Heart right ventricle (tissue), 16 donors: ENCODE measurements around the gene PPFIBP1. TPM values are rescaled to one million over a fixed set of nuclear protein-coding genes. Genes with fewer than 3 reads are reported as not detected.

Experiments used
- ATAC-seq, 8 donors: fragments of 200-7000 bp; cut with Tn5 transposase; one replicate each; pipeline ENCODE4 v1.9.1; 2020; ENCODE audit warnings: mild to moderate bottlenecking in 8 of 8, moderate library complexity in 8 of 8, moderate number of reproducible peaks in 1 of 8
- DNase-seq, 2 donors: peaks; one replicate each; pipeline ENCODE4 v3.0.0-alpha.2; 2020
- H3K27ac ChIP-seq, 10 donors: fragments of 200-600 bp; sonication (generic) in 2 of 10; one replicate each; pipeline versions ENCODE4 v1.5.0 to v1.8.0; 2020 to 2022; ENCODE audit warnings: mild to moderate bottlenecking in 3 of 10
- H3K27me3 ChIP-seq, 7 donors: fragments of 200-600 bp; one replicate each; pipeline ENCODE4 v1.8.0; 2021 to 2022; ENCODE audit warnings: mild to moderate bottlenecking in 2 of 7
- H3K36me3 ChIP-seq, 9 donors: fragments of 200-600 bp; sonication (generic) in 1 of 9; one replicate each; pipeline versions ENCODE4 v1.5.0 to v1.8.0; 2020 to 2022; ENCODE audit warnings: mild to moderate bottlenecking in 2 of 9
- H3K4me1 ChIP-seq, 9 donors: fragments of 200-600 bp; sonication (generic) in 1 of 9; one replicate each; pipeline versions ENCODE4 v1.5.0 to v1.8.0; 2020 to 2022; ENCODE audit warnings: mild to moderate bottlenecking in 4 of 9
- H3K4me3 ChIP-seq, 10 donors: fragments of 200-600 bp; sonication (generic) in 2 of 10; one replicate each; pipeline versions ENCODE4 v1.5.0 to v1.8.0; 2020 to 2022; ENCODE audit warnings: mild to moderate bottlenecking in 7 of 10, moderate library complexity in 2 of 10
- H3K9me3 ChIP-seq, 11 donors: fragments of 200-600 bp in 10 of 11; sonication (generic) in 2 of 11; one replicate each; pipeline versions ENCODE4 v1.5.0 to v1.8.0; 2013 to 2022; ENCODE audit warnings: mild to moderate bottlenecking in 2 of 11, control low read depth in 1 of 11, moderate library complexity in 1 of 11
- CTCF ChIP-seq, 9 donors: fragments of 200-600 bp; sonication (generic) in 2 of 9; IDR thresholded peaks; one replicate each; pipeline versions ENCODE4 v1.5.0 to v1.8.0; 2021 to 2022; ENCODE audit warnings: antibody characterized with exemption in 9 of 9, mild to moderate bottlenecking in 5 of 9, moderate library complexity in 1 of 9
- WGBS, 2 donors: extraction: QIAGEN DNeasy Blood & Tissue Kit; methylation state at CpG; one replicate each; pipeline ENCODE4 v1.1.7; 2013; ENCODE audit warnings: inconsistent platforms in 1 of 2; 5-methylcytosine and 5-hydroxymethylcytosine counted together
- intact Hi-C, 10 donors: fragments of 100-400 bp; cut with DNase I; formaldehyde crosslinking; loops; one replicate each; pipeline versions ENCODE4 v1.11.1 to v1.14.2; 2022
- polyA plus RNA-seq, 2 donors: library from polyadenylated mRNA; stranded (reverse); fragments of 200-250 nt; gene quantifications; one replicate each; pipeline ENCODE4 v1.2.3, GENCODE V29; 2013
- total RNA-seq, 10 donors: library from RNA; stranded (reverse); fragmentation: NEBNext Ultra II Directional in 3 of 10; extraction: Animal tissue kit (Norgen Biotek cat#: 25700) in 3 of 10; gene quantifications; one replicate each; pipeline versions ENCODE4 v1.2.1 to v1.2.4, GENCODE V29; 2021 to 2023
- donor health status: Arrhythmogenic right ventricular cardiomyopathy.
- donor health status: ischemic (EF 13 %, LVEDD 7.1; RV severe dilation, severe dysfunction).
- donor health status: healthy with polysubstance abuse.
- donor health status: DM: no; HTN: yes; CAD: no.
- donor health status: DM: no; HTN: no; CAD: no.
- donor health status: ischemic (EF 25% LVEDD 6.9; RV normal size, moderate dysfunction).
- donor health status: ischemic (EF 25% LVEDD 5.7; RV mildly dilated, moderate dysfunction).
- donor health status: healthy.
- donor health status: DM: yes; HTN: yes; CAD: no.
- donor health status: Ischemic cardiomyopathy.
- donor health status: ischemic (EF 35%, LVEDD 5.7; RV mildly dilated, moderate dysfunction).
- donor health status: nonischemic (EF 11% LVEDD 7.7; RV severe dilation, severe dysfunction).
- donor health status: DM: yes; HTN: yes; CAD: no.
- donor health status: PGD.
- donor health status: ischemic (EF 29% LVEDD 5.4; RV normal size, mild dysfunction).
- donor health status: nonischemic (EF 23%, LVEDD 6.1; RV moderate dilation, normal function).

PPFIBP1 gene
- total and polyA plus RNA-seq, 12 donors: 22.9 to 450 (median 314) TPM

GRCh38 chr12:27534060-27534764, 10.2 kb downstream of the PPFIBP1 start:
- intact Hi-C loops: loop anchor here in 3 of 10 donors (5.0 to 10.0 kb wide), 3 partner anchors 51 to 98 kb away; no protein-coding TSS in a partner anchor
- ATAC-seq (no peak), DNase-seq (no peak)
- no peak overlapping the region for H3K4me3 ChIP-seq
- H3K27me3 ChIP-seq: no peaks in the 10 kb centered on the region
- H3K27ac ChIP-seq: peak overlapping the region in 4 of 10 donors; percentile 7 to 39 (median 19)
- WGBS, 2 donors: 69 to 77% methylated on average over 6 of the region's 6 CpGs
- H3K4me1 ChIP-seq: peaks cover 28 to 94% (median 77%) of the 10 kb centered on the region in 9 donors
- no peaks in the 10 kb centered on the region for H3K9me3 ChIP-seq
- no peak for TF ChIP-seq CTCF (IDR thresholded peaks at IDR 0.05)
- peaks cover 0 to 19% (median 0%) of the 10 kb centered on the region in 9 donors for H3K36me3 ChIP-seq

GRCh38 chr12:27534765-27535161, 10.8 kb downstream of the PPFIBP1 start:
- WGBS, 2 donors: 84 to 91% methylated on average over 1 of the region's 1 CpG

GRCh38 chr12:27535318-27535717, 11.3 kb downstream of the PPFIBP1 start:
- Histone ChIP-seq H3K4me3 (no peak overlapping the region), H3K9me3 (no peaks in the 10 kb centered on the region), H3K27me3 (no peaks in the 10 kb centered on the region), H3K4me1 (peaks cover 31 to 95% (median 77%) of the 10 kb centered on the region in 9 donors), H3K36me3 (peaks cover 0 to 19% (median 0%) of the 10 kb centered on the region in 9 donors), H3K27ac (no peak overlapping the region)
- WGBS, 2 donors: 93 to 95% methylated on average over 6 of the region's 6 CpGs
- DNase-seq (no peak), ATAC-seq (no peak)
- TF ChIP-seq CTCF (IDR thresholded peaks at IDR 0.05): no peak
- intact Hi-C loops: loop anchor here in 1 of 10 donors (10.0 kb wide), 1 partner anchor 49 kb away; no protein-coding TSS in a partner anchor

More at GRCh38 chr12:27534765-27535161, 10.8 kb downstream of the PPFIBP1 start:
- DNase-seq: no peak
- Histone ChIP-seq H3K9me3 (no peaks in the 10 kb centered on the region), H3K4me3 (no peak overlapping the region), H3K36me3 (peaks cover 0 to 19% (median 0%) of the 10 kb centered on the region in 9 donors), H3K27me3 (no peaks in the 10 kb centered on the region), H3K4me1 (peaks cover 28 to 94% (median 77%) of the 10 kb centered on the region in 9 donors), H3K27ac (peak overlapping the region in 1 of 10 donors; percentile 39)
- no peak for ATAC-seq
- intact Hi-C loops: loop anchor here in 3 of 10 donors (5.0 to 10.0 kb wide), 3 partner anchors 50 to 98 kb away; no protein-coding TSS in a partner anchor
- TF ChIP-seq CTCF (IDR thresholded peaks at IDR 0.05): no peak

GRCh38 chr12:27537855-27538675, 14.1 kb downstream of the PPFIBP1 start:
- TF ChIP-seq CTCF (IDR thresholded peaks at IDR 0.05): no peak
- Histone ChIP-seq H3K27ac (peak overlapping the region; percentile 15 to 80 (median 50)), H3K4me1 (peaks cover 30 to 95% (median 78%) of the 10 kb centered on the region in 9 donors), H3K9me3 (no peaks in the 10 kb centered on the region), H3K36me3 (peaks cover 0 to 19% (median 0%) of the 10 kb centered on the region in 9 donors), H3K27me3 (no peaks in the 10 kb centered on the region), H3K4me3 (peak overlapping the region in 3 of 10 donors; percentile 2 to 6 (median 5))
- intact Hi-C loops: loop anchor here in 1 of 10 donors (10.0 kb wide), 1 partner anchor 47 kb away; no protein-coding TSS in a partner anchor
- 26 to 33% methylated on average over 8 of the region's 8 CpGs for WGBS, 2 donors
- no peak for DNase-seq
- ATAC-seq: peak in 7 of 8 donors; percentile 46 to 66 (median 53)
